GM06990 (cell line): ENCODE measurements around the gene GOLM1.

Experiments used
- DNase-seq: peaks from one replicate; pipeline ENCODE4 v3.0.0-alpha.2; 2011; ENCODE audit not compliant: insufficient read length; ENCODE audit errors: extremely low read depth
- H3K27me3 ChIP-seq: replicated peaks from 2 replicates; pipeline ENCODE4 v1.6.0; 2011; ENCODE audit warnings: low read length; ENCODE audit not compliant: control insufficient read depth, insufficient read depth
- H3K36me3 ChIP-seq: 2 replicates; pipeline ENCODE4 v1.5.1; 2011; ENCODE audit warnings: low read length; ENCODE audit not compliant: control insufficient read depth, insufficient read depth
- H3K4me3 ChIP-seq: replicated peaks from 2 replicates; pipeline ENCODE4 v1.5.1; 2011; ENCODE audit warnings: low read depth, mild to moderate bottlenecking, control low read depth, low read length
- TF ChIP-seq, protein P1 (sequence below): IDR thresholded peaks from 2 replicates; pipeline ENCODE4 v1.5.1; 2011; ENCODE audit warnings: low read length, control low read depth, mild to moderate bottlenecking, inconsistent platforms; ENCODE audit not compliant: insufficient read depth, poor library complexity, severe bottlenecking

GOLM1 gene

DNA sequence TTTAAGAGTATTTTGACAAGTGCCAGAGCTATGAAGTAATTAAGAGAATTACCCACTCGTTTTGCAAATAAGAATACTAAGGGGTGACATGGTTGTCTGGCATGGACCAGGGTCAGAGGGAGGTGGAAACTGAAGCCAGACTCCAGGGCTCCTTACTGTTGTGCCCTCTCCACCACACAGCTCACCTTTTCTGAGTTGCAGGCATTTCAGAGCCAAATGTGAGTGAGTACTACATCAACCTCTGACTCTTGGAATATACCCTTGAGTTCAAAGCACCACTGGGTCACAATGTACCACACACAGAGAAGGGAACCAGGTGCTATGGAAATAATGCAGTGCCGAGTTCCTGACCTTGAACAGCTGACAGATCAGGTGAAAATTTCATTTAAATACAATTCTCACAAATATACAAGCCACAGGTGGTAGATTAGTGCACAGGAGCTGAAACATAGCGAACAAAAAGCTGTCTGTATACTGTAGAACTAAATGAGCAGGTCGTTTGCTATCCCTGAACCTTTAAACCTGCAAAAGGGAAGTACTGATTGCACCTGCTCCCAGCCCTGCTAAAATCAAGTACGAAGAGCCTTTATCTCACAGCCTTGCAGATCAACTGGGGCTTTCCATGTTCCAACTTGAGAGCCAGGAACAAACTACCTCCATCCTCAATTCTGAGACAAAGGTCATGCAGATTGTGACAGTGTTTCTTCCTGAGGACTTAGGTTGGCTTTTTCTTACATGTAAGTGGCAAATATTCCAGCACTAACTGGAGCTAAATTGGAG, 57.0 kb downstream of the GOLM1 start:
- TF ChIP-seq, protein P1, sequence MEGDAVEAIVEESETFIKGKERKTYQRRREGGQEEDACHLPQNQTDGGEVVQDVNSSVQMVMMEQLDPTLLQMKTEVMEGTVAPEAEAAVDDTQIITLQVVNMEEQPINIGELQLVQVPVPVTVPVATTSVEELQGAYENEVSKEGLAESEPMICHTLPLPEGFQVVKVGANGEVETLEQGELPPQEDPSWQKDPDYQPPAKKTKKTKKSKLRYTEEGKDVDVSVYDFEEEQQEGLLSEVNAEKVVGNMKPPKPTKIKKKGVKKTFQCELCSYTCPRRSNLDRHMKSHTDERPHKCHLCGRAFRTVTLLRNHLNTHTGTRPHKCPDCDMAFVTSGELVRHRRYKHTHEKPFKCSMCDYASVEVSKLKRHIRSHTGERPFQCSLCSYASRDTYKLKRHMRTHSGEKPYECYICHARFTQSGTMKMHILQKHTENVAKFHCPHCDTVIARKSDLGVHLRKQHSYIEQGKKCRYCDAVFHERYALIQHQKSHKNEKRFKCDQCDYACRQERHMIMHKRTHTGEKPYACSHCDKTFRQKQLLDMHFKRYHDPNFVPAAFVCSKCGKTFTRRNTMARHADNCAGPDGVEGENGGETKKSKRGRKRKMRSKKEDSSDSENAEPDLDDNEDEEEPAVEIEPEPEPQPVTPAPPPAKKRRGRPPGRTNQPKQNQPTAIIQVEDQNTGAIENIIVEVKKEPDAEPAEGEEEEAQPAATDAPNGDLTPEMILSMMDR, result no peak
- no peak overlapping the region for H3K4me3 ChIP-seq
- no peaks in the 10 kb centered on the region for H3K27me3 ChIP-seq
- no peaks in the 10 kb centered on the region for H3K36me3 ChIP-seq
- DNase-seq, result no peak

DNA sequence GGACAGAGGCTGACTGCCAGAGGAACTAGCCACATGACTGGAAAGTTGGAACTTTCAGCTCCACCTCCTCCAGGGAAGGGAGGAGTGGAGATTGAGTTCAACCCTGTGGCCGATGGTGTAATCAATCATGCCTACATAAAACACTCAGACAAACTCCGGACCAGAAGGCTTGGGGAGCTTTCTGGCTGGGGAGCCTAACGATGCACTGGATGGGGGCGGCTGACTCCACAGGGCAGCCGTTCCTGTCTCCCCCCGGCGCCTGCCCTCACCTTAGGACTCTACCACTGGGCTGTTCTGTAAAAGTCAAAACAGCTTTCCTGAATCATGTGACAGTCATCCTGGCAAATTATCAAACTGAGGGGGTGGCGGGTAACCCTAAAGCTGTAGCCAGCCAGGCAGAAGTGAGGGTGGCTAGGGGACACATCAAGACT, 58.0 kb downstream of the GOLM1 start:
- Histone ChIP-seq H3K36me3 (no peaks in the 10 kb centered on the region), H3K4me3 (no peak overlapping the region), H3K27me3 (no peaks in the 10 kb centered on the region)
- no peak for DNase-seq
- TF ChIP-seq, protein P1, result no peak

DNA sequence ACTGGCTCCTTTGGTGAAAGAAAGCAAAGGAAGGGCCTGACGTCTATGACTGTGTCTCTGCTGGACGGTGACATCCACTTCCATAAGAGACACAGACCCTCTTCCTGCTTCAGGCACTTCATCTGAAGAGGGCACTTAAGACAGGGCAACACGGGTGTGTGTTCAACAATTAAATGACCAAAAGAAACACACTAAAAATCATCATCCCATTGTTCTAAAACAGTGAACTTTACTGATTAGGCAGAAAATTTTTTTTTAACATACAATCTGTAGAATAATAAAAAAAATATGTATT, 58.5 kb downstream of the GOLM1 start:
- Histone ChIP-seq H3K27me3 (no peaks in the 10 kb centered on the region), H3K4me3 (no peak overlapping the region), H3K36me3 (no peaks in the 10 kb centered on the region)
- TF ChIP-seq, protein P1, result no peak
- no peak for DNase-seq

DNA sequence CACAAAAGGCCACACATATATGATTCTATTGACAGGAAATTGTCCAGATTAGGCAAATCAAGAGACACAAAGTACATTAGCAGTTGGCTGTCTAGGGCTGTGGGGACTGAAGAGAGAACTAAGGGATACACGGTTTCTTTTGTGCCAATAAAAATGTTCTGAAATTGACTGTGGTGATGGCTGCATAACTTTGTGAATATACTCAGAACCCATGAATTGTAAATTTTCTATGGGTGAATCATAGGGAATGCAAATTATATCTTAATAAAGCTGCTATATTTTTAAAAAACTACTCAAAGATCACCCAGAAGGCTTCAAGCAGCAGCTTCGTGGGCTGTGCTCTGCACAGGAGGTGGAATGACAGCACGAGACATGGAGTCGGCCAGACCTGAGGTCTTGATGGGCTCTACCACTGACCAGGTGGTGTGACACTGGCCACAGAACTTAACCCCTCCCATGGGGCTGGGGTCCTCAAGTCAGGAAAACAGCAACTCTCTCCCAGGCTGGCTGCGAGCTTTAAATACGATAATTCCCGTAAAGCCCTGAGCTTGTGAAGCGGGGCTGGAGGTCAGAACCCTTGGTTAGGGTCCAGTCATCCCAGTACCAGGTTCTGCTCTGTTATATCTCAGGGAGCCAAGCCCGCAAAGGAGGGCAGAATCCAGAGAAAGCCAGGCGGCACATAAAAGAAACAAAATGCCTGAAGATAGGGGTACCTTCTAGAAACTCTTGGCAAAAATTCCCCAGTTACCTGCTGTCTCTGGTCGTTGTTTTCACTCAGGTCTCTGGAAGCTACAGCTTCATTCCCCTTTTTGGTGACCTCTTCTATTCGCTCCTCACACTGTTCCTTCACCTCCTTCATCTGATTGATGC, 59.1 kb downstream of the GOLM1 start:
- Histone ChIP-seq H3K36me3 (no peaks in the 10 kb centered on the region), H3K27me3 (no peaks in the 10 kb centered on the region), H3K4me3 (no peak overlapping the region)
- no peak for DNase-seq
- TF ChIP-seq, protein P1, result no peak

DNA sequence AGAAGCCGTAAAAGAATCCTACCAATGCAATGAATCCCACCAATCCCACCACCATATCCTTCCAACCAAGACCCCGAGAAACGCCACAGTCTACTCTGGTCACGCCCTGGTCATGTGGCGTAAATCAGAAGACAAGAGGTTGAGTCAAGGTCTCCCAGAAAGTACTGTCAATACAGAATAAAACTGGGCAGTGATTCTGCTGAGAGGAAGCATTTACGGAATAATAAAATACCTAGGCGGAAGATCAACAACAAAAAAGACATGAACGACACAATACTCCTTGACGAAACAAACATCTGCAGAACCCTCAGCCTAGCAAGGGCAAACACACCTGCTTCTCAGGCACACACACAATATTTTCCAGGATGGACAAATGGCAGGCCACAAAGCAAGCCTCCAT, 62.8 kb downstream of the GOLM1 start:
- Histone ChIP-seq H3K36me3 (no peaks in the 10 kb centered on the region), H3K27me3 (no peaks in the 10 kb centered on the region), H3K4me3 (no peak overlapping the region)
- no peak for DNase-seq
- TF ChIP-seq, protein P1, result no peak
